A549 treated with Hydrocortisone at 1 μM for 4 hours (cell line): Measurements from ENCODE around the gene H2BW2. TPM values are rescaled to one million over a fixed set of nuclear protein-coding genes. Genes with fewer than 3 reads are reported as not detected.

Experiments
- total RNA-seq: library from RNA; stranded (reverse); fragments of 200-300 nt; extraction: Qiagen RNA extraction; gene quantifications from 5 replicates; pipeline ENCODE4 v1.2.3, GENCODE V29; 2022

Gene H2BW2
- total RNA-seq = not detected in 5 replicates

DNA sequence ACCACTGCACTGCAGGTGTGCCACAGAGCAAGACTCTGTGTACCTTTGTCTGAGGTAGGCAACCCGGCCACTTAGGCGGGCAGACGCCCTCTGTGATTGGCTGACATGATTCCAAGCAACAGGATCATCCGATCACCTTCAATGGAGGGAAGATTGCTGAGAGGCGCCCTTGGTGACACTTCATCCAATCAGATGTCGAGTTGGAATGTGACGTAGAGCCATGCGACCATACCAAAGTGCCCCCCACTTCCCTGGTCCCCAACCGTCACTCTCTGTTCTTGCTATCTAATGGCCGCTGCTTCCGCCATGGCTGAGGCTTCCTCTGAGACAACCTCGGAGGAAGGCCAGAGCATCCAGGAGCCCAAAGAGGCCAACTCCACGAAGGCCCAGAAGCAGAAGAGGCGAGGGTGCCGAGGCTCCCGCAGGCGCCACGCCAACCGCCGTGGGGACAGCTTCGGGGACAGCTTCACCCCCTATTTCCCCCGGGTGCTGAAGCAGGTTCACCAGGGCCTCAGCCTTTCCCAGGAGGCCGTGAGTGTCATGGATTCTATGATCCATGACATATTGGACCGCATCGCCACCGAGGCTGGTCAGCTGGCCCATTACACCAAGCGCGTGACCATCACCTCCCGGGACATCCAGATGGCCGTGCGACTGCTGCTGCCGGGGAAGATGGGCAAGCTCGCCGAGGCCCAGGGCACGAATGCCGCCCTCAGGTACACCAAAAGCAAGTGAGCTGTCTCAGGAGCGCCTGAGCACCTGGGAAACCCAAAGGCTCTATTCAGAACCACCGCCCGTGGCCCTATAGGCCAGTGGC, at the start of gene H2BW2:
Gene H2BW2 (plus strand): TSS at position 268 of the 817 bp plus-strand sequence. CDS start 39 bp downstream, at position 307.

GRCh38 chrX:104013606-104014005, 26.1 kb upstream of the H2BW2 start, which contains the start of gene H2BW1:
TSS of gene H2BW1 (minus strand) at chrX:104013708. CDS start at chrX:104013576, 132 bp downstream.

GRCh38 chrX:104075778-104076445, 36.2 kb downstream of the H2BW2 start, which contains the start of gene TMSB15C:
TSS of gene TMSB15C (minus strand) at chrX:104076236.

Other genes with a start within 250 kb of the H2BW2 start
- gene RAB9B, start 207.7 kb upstream of the H2BW2 start, total RNA-seq = 0.02 to 0.05 TPM (median 0.05 TPM) in 4 of 5 replicates, not detected in the other
- 5.5 to 6.6 TPM (median 6.4 TPM) in 5 replicates for gene TMSB15B, start 77.3 kb upstream of the H2BW2 start, total RNA-seq
- not detected in 5 replicates for gene H2BW1, start 26.2 kb upstream of the H2BW2 start, total RNA-seq
- gene TMSB15C, start 36.3 kb downstream of the H2BW2 start, total RNA-seq = 0.05 to 0.29 TPM (median 0.10 TPM) in 5 replicates
- 0.12 to 0.16 TPM (median 0.13 TPM) in 3 of 5 replicates, not detected in the others for gene ZCCHC18, start 72.6 kb downstream of the H2BW2 start, total RNA-seq
- gene SLC25A53, start 117.1 kb downstream of the H2BW2 start, total RNA-seq = 3.7 to 5.8 TPM (median 4.0 TPM) in 5 replicates
- gene FAM199X, start 126.5 kb downstream of the H2BW2 start, total RNA-seq = 13.3 to 19.8 TPM (median 18.3 TPM) in 5 replicates
- gene ESX1, start 215.0 kb downstream of the H2BW2 start, total RNA-seq = 0.06 to 0.08 TPM in 2 of 5 replicates, not detected in the others